ENCODE results near the gene LRP8.

LRP8 gene

DNA sequence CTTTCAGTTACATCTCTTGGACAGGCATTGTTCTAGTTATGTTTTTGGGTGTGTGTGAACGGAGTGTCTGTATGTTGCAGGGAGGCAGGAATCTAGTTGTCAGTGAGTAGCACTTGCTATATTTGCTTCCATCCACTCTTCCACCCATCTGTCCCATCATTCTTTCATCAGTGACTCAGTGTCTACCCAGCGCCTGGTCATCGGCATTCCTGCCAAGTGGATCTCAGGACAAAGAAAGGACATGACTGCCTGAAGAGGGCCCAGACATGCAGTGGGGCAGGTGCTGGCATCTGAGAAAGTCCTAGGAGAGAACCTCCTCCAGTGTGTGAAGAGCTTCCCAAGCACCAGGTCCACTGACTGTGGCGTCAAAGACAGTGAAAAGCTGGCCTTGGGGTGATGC, 62.3 kb downstream of the LRP8 start:
- Histone ChIP-seq H3K27me3 (replicated peaks; ENCODE audit: control insufficient read depth, insufficient read depth, low read length, poor library complexity, severe bottlenecking) (no peaks in the 10 kb centered on the region), H3K36me3 (ENCODE audit: control insufficient read depth, insufficient read depth, low read length) (peaks cover 45% of the 10 kb centered on the region)

GRCh38 chr1:53264048-53264447, 63.8 kb downstream of the LRP8 start:
- H3K4me1 ChIP-seq (ENCODE audit: control insufficient read depth, insufficient read depth, low read length, poor library complexity, severe bottlenecking): no peaks in the 10 kb centered on the region
- H3K9me3 ChIP-seq (ENCODE audit: control insufficient read depth, low read length): no peaks in the 10 kb centered on the region
- H3K27ac ChIP-seq (ENCODE audit: insufficient read depth, low read length, poor library complexity, severe bottlenecking): no peak overlapping the region
- no peak overlapping the region for H3K4me3 ChIP-seq (ENCODE audit: insufficient read depth, low read depth, low read length, poor library complexity, severe bottlenecking)
- no peak for DNase-seq
- H3K36me3 ChIP-seq (ENCODE audit: control insufficient read depth, insufficient read depth, low read length): peaks cover 57% of the 10 kb centered on the region
- H3K27me3 ChIP-seq (replicated peaks; ENCODE audit: control insufficient read depth, insufficient read depth, low read length, poor library complexity, severe bottlenecking): no peaks in the 10 kb centered on the region

More for the DNA sequence above, 62.3 kb downstream of the LRP8 start:
- Histone ChIP-seq H3K9me3 (ENCODE audit: control insufficient read depth, low read length) (no peaks in the 10 kb centered on the region), H3K4me1 (ENCODE audit: control insufficient read depth, insufficient read depth, low read length, poor library complexity, severe bottlenecking) (no peaks in the 10 kb centered on the region), H3K27ac (ENCODE audit: insufficient read depth, low read length, poor library complexity, severe bottlenecking) (no peak overlapping the region), H3K4me3 (ENCODE audit: insufficient read depth, low read depth, low read length, poor library complexity, severe bottlenecking) (no peak overlapping the region)
- no peak for DNase-seq

GRCh38 chr1:53262000-53262399, 65.9 kb downstream of the LRP8 start:
- H3K36me3 ChIP-seq (ENCODE audit: control insufficient read depth, insufficient read depth, low read length): peaks cover 58% of the 10 kb centered on the region
- H3K9me3 ChIP-seq (ENCODE audit: control insufficient read depth, low read length): no peaks in the 10 kb centered on the region

GRCh38 chr1:53260631-53261247, 67.1 kb downstream of the LRP8 start:
- no peaks in the 10 kb centered on the region for H3K27me3 ChIP-seq (replicated peaks; ENCODE audit: control insufficient read depth, insufficient read depth, low read length, poor library complexity, severe bottlenecking)
- no peaks in the 10 kb centered on the region for H3K4me1 ChIP-seq (ENCODE audit: control insufficient read depth, insufficient read depth, low read length, poor library complexity, severe bottlenecking)
- no peak for DNase-seq
- H3K27ac ChIP-seq (ENCODE audit: insufficient read depth, low read length, poor library complexity, severe bottlenecking): no peak overlapping the region
- H3K36me3 ChIP-seq (ENCODE audit: control insufficient read depth, insufficient read depth, low read length): peaks cover 62% of the 10 kb centered on the region
- H3K9me3 ChIP-seq (ENCODE audit: control insufficient read depth, low read length): no peaks in the 10 kb centered on the region
- H3K4me3 ChIP-seq (ENCODE audit: insufficient read depth, low read depth, low read length, poor library complexity, severe bottlenecking): no peak overlapping the region

More at GRCh38 chr1:53262000-53262399, 65.9 kb downstream of the LRP8 start:
- H3K4me3 ChIP-seq (ENCODE audit: insufficient read depth, low read depth, low read length, poor library complexity, severe bottlenecking): no peak overlapping the region
- no peak overlapping the region for H3K27ac ChIP-seq (ENCODE audit: insufficient read depth, low read length, poor library complexity, severe bottlenecking)
- no peaks in the 10 kb centered on the region for H3K27me3 ChIP-seq (replicated peaks; ENCODE audit: control insufficient read depth, insufficient read depth, low read length, poor library complexity, severe bottlenecking)
- DNase-seq: no peak
- H3K4me1 ChIP-seq (ENCODE audit: control insufficient read depth, insufficient read depth, low read length, poor library complexity, severe bottlenecking): no peaks in the 10 kb centered on the region

DNA sequence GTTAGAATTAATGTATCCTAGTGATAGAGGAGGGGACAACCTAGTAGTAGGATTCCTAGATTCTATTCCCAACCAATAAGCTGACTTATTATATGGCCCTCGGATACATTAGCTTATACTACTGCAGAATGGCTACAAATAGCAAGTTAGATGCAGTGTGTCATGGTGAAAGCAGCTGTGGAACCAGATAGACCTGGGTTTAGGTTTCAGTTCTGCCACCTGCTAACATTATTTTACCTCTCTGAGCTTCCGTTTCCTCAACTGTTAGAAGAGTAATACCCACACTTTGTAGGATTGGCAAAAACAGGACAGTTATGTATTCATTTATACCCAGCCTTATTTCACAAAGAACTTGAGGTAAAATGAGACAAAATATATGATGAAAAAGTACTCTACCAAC, 67.9 kb downstream of the LRP8 start:
- Histone ChIP-seq H3K27ac (ENCODE audit: insufficient read depth, low read length, poor library complexity, severe bottlenecking) (no peak overlapping the region), H3K9me3 (ENCODE audit: control insufficient read depth, low read length) (no peaks in the 10 kb centered on the region), H3K4me1 (ENCODE audit: control insufficient read depth, insufficient read depth, low read length, poor library complexity, severe bottlenecking) (no peaks in the 10 kb centered on the region), H3K27me3 (replicated peaks; ENCODE audit: control insufficient read depth, insufficient read depth, low read length, poor library complexity, severe bottlenecking) (no peaks in the 10 kb centered on the region), H3K4me3 (ENCODE audit: insufficient read depth, low read depth, low read length, poor library complexity, severe bottlenecking) (no peak overlapping the region), H3K36me3 (ENCODE audit: control insufficient read depth, insufficient read depth, low read length) (peaks cover 55% of the 10 kb centered on the region)
- no peak for DNase-seq

GRCh38 chr1:53258216-53258615, 69.7 kb downstream of the LRP8 start:
- H3K9me3 ChIP-seq (ENCODE audit: control insufficient read depth, low read length): no peaks in the 10 kb centered on the region
- DNase-seq: no peak
- no peak overlapping the region for H3K4me3 ChIP-seq (ENCODE audit: insufficient read depth, low read depth, low read length, poor library complexity, severe bottlenecking)
- H3K4me1 ChIP-seq (ENCODE audit: control insufficient read depth, insufficient read depth, low read length, poor library complexity, severe bottlenecking): no peaks in the 10 kb centered on the region
- H3K27me3 ChIP-seq (replicated peaks; ENCODE audit: control insufficient read depth, insufficient read depth, low read length, poor library complexity, severe bottlenecking): no peaks in the 10 kb centered on the region
- H3K36me3 ChIP-seq (ENCODE audit: control insufficient read depth, insufficient read depth, low read length): peaks cover 42% of the 10 kb centered on the region
- H3K27ac ChIP-seq (ENCODE audit: insufficient read depth, low read length, poor library complexity, severe bottlenecking): no peak overlapping the region

DNA sequence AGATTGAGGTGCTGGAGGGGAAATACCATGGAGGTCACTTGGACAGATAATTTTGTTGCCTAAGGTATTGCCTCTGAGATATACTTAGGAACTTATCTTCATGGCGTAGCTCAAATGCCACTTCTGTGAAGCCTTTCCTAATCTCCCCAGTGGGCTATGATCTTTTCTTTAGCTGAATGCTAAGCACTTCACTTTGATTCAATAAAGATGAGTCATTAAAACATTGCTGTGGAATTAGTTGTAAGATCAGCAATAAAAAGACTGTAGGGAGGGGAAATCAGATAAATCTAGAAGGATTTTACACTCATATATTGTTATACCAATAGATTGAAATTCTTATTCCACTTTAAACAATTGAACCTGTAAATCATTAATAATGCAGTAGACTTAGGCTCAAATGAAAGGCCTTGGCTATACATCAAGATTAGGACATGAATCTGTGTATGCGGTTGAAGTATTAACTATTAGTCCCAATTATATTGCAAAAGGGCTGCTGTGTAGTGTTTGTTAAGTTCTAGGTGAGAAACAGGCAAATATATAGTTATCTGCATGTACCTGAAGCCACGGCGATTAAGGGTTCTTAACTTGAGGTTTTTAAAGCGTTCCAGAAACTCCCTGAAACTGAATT, 70.3 kb downstream of the LRP8 start:
- no peaks in the 10 kb centered on the region for H3K9me3 ChIP-seq (ENCODE audit: control insufficient read depth, low read length)
- H3K4me1 ChIP-seq (ENCODE audit: control insufficient read depth, insufficient read depth, low read length, poor library complexity, severe bottlenecking): no peaks in the 10 kb centered on the region
- DNase-seq: no peak
- no peak overlapping the region for H3K4me3 ChIP-seq (ENCODE audit: insufficient read depth, low read depth, low read length, poor library complexity, severe bottlenecking)
- H3K27ac ChIP-seq (ENCODE audit: insufficient read depth, low read length, poor library complexity, severe bottlenecking): no peak overlapping the region
- H3K36me3 ChIP-seq (ENCODE audit: control insufficient read depth, insufficient read depth, low read length): peaks cover 35% of the 10 kb centered on the region
- no peaks in the 10 kb centered on the region for H3K27me3 ChIP-seq (replicated peaks; ENCODE audit: control insufficient read depth, insufficient read depth, low read length, poor library complexity, severe bottlenecking)

DNA sequence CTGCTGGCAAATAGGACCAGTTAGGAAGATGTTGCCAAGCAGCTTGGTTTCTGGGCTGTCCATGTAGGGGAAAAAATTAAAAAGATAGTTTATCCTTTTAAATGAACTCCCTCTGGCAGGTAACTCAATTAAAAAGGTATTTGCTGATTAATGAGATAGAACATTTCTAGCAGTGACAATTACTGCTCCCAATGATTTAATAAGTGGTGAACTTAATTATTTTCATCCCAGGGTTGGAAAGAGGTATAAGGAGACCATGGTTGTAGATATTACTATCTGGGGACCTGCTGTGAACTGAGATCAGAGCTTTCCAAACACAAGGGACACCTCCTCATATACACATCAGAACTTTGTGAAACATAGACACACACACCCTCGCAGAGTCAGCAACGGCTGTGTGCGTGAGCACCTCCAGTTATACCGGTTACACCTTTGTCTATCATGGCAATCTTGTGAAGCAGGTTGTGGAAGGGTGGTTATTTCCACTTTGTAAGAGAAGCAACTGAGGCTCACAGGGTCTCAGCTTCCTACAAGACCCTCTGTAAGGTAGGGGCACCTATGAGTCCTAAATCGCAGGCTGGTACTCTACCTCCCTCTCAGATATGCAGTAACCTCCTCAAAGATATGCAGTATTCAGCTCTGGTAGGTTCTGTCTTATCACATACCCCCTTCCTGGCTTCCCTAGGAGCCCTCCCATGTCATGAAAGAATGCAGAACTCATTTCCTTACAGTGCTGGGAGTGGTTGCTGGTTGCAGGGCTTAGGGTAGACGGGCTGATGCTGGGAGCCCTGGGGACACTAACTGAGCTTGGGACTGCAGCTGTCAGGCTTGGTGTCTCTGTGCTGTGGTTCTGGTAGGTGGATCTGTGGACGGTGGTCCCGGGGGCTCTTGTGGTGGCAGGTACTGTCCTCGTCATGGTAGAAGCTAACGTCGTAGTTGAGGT, 71.1 kb downstream of the LRP8 start:
- Histone ChIP-seq H3K9me3 (ENCODE audit: control insufficient read depth, low read length) (no peaks in the 10 kb centered on the region), H3K4me1 (ENCODE audit: control insufficient read depth, insufficient read depth, low read length, poor library complexity, severe bottlenecking) (no peaks in the 10 kb centered on the region), H3K27ac (ENCODE audit: insufficient read depth, low read length, poor library complexity, severe bottlenecking) (no peak overlapping the region), H3K4me3 (ENCODE audit: insufficient read depth, low read depth, low read length, poor library complexity, severe bottlenecking) (no peak overlapping the region), H3K36me3 (ENCODE audit: control insufficient read depth, insufficient read depth, low read length) (peaks cover 29% of the 10 kb centered on the region), H3K27me3 (replicated peaks; ENCODE audit: control insufficient read depth, insufficient read depth, low read length, poor library complexity, severe bottlenecking) (no peaks in the 10 kb centered on the region)
- DNase-seq: no peak

- H3K36me3 ChIP-seq (ENCODE audit: control insufficient read depth, insufficient read depth, low read length): peaks cover 19% of the 10 kb centered on the region
- no peaks in the 10 kb centered on the region for H3K4me1 ChIP-seq (ENCODE audit: control insufficient read depth, insufficient read depth, low read length, poor library complexity, severe bottlenecking)
- H3K4me3 ChIP-seq (ENCODE audit: insufficient read depth, low read depth, low read length, poor library complexity, severe bottlenecking): no peak overlapping the region
- no peak overlapping the region for H3K27ac ChIP-seq (ENCODE audit: insufficient read depth, low read length, poor library complexity, severe bottlenecking)
- H3K27me3 ChIP-seq (replicated peaks; ENCODE audit: control insufficient read depth, insufficient read depth, low read length, poor library complexity, severe bottlenecking): no peaks in the 10 kb centered on the region
- no peaks in the 10 kb centered on the region for H3K9me3 ChIP-seq (ENCODE audit: control insufficient read depth, low read length)
- no peak for DNase-seq
Measured at GRCh38 chr1:53255031-53255430, 72.8 kb downstream of the LRP8 start.

Data from effector memory CD4-positive, alpha-beta T cell (primary cell).